ENCODE data around the gene INHA.

DNA sequence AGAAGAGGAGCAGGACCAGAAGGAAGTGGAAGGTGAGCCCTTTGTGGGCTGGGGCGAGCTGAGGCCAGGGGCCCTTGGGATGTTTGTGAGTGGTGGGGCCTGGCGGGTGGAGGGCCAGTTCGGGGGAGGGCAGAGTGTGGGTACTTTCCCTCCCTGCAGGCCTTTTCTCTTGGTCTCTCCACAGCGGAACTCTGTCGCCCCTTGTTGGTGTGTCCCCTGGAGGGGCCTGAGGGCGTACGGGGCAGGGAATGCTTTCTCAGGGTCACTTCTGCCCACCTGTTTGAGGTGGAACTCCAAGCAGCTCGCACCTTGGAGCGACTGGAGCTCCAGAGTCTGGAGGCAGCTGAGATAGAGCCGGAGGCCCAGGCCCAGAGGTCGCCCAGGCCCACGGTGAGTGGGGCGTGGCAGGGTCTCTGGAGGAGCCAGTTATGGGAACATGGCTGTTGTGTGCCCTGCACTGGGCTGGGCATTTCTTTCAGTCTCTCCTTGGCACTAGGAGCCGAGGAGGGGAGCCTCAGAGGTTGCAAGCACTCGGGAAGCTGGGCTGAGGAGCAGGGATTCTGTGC, 36.4 kb downstream of the INHA start:
- TF ChIP-seq POLR2AphosphoS5 (IDR thresholded peaks at IDR 0.05) (no peak), POLR2A (IDR thresholded peaks at IDR 0.05) (no peak), EP300 (IDR thresholded peaks at IDR 0.05; ENCODE audit: low read depth) (no peak)
- TF ChIP-seq, protein P1, sequence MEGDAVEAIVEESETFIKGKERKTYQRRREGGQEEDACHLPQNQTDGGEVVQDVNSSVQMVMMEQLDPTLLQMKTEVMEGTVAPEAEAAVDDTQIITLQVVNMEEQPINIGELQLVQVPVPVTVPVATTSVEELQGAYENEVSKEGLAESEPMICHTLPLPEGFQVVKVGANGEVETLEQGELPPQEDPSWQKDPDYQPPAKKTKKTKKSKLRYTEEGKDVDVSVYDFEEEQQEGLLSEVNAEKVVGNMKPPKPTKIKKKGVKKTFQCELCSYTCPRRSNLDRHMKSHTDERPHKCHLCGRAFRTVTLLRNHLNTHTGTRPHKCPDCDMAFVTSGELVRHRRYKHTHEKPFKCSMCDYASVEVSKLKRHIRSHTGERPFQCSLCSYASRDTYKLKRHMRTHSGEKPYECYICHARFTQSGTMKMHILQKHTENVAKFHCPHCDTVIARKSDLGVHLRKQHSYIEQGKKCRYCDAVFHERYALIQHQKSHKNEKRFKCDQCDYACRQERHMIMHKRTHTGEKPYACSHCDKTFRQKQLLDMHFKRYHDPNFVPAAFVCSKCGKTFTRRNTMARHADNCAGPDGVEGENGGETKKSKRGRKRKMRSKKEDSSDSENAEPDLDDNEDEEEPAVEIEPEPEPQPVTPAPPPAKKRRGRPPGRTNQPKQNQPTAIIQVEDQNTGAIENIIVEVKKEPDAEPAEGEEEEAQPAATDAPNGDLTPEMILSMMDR (IDR thresholded peaks at IDR 0.05), result no peak
